ENCODE results near the gene TMEM203.

DNA sequence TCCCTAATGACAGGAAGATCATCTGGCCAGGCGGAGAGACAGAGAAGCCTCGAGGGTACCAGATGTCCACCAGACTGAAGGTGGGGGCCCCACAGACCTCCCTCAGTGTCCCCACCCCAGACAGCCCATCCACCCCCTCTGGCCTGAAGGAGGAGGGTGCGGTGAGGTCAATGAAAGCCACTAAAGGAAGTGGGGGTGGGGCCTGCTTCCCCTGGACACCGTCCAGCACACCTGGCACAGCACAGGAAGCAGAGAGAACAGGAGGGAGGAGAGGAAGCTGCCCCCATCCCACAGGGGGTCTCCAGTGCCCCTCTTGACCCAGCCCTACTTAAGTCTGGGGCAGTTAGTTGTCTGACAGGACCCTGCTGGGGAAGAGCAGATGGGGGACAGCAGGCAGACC lies 46.8 kb downstream of the TMEM203 start:
- TF ChIP-seq, protein P1, sequence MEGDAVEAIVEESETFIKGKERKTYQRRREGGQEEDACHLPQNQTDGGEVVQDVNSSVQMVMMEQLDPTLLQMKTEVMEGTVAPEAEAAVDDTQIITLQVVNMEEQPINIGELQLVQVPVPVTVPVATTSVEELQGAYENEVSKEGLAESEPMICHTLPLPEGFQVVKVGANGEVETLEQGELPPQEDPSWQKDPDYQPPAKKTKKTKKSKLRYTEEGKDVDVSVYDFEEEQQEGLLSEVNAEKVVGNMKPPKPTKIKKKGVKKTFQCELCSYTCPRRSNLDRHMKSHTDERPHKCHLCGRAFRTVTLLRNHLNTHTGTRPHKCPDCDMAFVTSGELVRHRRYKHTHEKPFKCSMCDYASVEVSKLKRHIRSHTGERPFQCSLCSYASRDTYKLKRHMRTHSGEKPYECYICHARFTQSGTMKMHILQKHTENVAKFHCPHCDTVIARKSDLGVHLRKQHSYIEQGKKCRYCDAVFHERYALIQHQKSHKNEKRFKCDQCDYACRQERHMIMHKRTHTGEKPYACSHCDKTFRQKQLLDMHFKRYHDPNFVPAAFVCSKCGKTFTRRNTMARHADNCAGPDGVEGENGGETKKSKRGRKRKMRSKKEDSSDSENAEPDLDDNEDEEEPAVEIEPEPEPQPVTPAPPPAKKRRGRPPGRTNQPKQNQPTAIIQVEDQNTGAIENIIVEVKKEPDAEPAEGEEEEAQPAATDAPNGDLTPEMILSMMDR (IDR thresholded peaks at IDR 0.05), result no peak
- TF ChIP-seq OVOL2 (CRISPR knock-in tag; IDR thresholded peaks at IDR 0.05; ENCODE audit: borderline replicate concordance), result no peak
- no peak for TF ChIP-seq TEAD1 (CRISPR knock-in tag; IDR thresholded peaks at IDR 0.05)
- TF ChIP-seq ZNF396 (CRISPR knock-in tag; IDR thresholded peaks at IDR 0.05; ENCODE audit: borderline replicate concordance), result no peak
- TF ChIP-seq ZNF232 (CRISPR knock-in tag; IDR thresholded peaks at IDR 0.05), result no peak
- TF ChIP-seq, protein P2, sequence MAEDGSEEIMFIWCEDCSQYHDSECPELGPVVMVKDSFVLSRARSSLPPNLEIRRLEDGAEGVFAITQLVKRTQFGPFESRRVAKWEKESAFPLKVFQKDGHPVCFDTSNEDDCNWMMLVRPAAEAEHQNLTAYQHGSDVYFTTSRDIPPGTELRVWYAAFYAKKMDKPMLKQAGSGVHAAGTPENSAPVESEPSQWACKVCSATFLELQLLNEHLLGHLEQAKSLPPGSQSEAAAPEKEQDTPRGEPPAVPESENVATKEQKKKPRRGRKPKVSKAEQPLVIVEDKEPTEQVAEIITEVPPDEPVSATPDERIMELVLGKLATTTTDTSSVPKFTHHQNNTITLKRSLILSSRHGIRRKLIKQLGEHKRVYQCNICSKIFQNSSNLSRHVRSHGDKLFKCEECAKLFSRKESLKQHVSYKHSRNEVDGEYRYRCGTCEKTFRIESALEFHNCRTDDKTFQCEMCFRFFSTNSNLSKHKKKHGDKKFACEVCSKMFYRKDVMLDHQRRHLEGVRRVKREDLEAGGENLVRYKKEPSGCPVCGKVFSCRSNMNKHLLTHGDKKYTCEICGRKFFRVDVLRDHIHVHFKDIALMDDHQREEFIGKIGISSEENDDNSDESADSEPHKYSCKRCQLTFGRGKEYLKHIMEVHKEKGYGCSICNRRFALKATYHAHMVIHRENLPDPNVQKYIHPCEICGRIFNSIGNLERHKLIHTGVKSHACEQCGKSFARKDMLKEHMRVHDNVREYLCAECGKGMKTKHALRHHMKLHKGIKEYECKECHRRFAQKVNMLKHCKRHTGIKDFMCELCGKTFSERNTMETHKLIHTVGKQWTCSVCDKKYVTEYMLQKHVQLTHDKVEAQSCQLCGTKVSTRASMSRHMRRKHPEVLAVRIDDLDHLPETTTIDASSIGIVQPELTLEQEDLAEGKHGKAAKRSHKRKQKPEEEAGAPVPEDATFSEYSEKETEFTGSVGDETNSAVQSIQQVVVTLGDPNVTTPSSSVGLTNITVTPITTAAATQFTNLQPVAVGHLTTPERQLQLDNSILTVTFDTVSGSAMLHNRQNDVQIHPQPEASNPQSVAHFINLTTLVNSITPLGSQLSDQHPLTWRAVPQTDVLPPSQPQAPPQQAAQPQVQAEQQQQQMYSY (CRISPR knock-in tag; IDR thresholded peaks at IDR 0.05), result no peak
- TF ChIP-seq, protein P3, sequence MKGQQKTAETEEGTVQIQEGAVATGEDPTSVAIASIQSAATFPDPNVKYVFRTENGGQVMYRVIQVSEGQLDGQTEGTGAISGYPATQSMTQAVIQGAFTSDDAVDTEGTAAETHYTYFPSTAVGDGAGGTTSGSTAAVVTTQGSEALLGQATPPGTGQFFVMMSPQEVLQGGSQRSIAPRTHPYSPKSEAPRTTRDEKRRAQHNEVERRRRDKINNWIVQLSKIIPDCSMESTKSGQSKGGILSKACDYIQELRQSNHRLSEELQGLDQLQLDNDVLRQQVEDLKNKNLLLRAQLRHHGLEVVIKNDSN (CRISPR knock-in tag; IDR thresholded peaks at IDR 0.05), result no peak
- TF ChIP-seq MXD4 (CRISPR knock-in tag; IDR thresholded peaks at IDR 0.05; ENCODE audit: borderline replicate concordance), result no peak

All from WTC11 (cell line).